NB4 (cell line): Measurements from ENCODE around the gene NCS1.
"Not testable (repeated sequence)": the region's sequence is repeated elsewhere in the genome, so short reads cannot be mapped to it uniquely, and the experiment has no call there.

Source experiments
- DNase-seq: peaks from one replicate; pipeline ENCODE4 v3.0.0; 2010; ENCODE audit warnings: low read depth
- H3K4me3 ChIP-seq: one replicate; pipeline ENCODE4 v1.5.1; 2011; ENCODE audit warnings: mild to moderate bottlenecking, low read depth, low read length, moderate library complexity
- MYC ChIP-seq: IDR thresholded peaks from 2 replicates; pipeline ENCODE4 v1.6.1; 2011; ENCODE audit warnings: low read depth, low read length
- POLR2A ChIP-seq: IDR thresholded peaks from 2 replicates; pipeline ENCODE4 v1.6.1; 2011; ENCODE audit warnings: mild to moderate bottlenecking; ENCODE audit not compliant: insufficient read length; ENCODE audit errors: extremely low read depth
- TF ChIP-seq, protein P1 (sequence below): IDR thresholded peaks from 2 replicates; pipeline ENCODE4 v1.6.1; 2011; ENCODE audit warnings: low read depth, low read length
- TF ChIP-seq, protein P2 (sequence below): IDR thresholded peaks from one replicate; pipeline ENCODE4 v1.5.1; 2012; ENCODE audit warnings: low read depth, low read length

Gene NCS1

GRCh38 chr9:130271473-130271872, 99.3 kb downstream of the NCS1 start:
- H3K4me3 ChIP-seq: no peak overlapping the region
- TF ChIP-seq, protein P1, sequence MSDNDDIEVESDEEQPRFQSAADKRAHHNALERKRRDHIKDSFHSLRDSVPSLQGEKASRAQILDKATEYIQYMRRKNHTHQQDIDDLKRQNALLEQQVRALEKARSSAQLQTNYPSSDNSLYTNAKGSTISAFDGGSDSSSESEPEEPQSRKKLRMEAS: no peak
- TF ChIP-seq, protein P2, sequence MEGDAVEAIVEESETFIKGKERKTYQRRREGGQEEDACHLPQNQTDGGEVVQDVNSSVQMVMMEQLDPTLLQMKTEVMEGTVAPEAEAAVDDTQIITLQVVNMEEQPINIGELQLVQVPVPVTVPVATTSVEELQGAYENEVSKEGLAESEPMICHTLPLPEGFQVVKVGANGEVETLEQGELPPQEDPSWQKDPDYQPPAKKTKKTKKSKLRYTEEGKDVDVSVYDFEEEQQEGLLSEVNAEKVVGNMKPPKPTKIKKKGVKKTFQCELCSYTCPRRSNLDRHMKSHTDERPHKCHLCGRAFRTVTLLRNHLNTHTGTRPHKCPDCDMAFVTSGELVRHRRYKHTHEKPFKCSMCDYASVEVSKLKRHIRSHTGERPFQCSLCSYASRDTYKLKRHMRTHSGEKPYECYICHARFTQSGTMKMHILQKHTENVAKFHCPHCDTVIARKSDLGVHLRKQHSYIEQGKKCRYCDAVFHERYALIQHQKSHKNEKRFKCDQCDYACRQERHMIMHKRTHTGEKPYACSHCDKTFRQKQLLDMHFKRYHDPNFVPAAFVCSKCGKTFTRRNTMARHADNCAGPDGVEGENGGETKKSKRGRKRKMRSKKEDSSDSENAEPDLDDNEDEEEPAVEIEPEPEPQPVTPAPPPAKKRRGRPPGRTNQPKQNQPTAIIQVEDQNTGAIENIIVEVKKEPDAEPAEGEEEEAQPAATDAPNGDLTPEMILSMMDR: no peak
- TF ChIP-seq POLR2A (no peak), MYC (no peak)
- no peak for DNase-seq

DNA sequence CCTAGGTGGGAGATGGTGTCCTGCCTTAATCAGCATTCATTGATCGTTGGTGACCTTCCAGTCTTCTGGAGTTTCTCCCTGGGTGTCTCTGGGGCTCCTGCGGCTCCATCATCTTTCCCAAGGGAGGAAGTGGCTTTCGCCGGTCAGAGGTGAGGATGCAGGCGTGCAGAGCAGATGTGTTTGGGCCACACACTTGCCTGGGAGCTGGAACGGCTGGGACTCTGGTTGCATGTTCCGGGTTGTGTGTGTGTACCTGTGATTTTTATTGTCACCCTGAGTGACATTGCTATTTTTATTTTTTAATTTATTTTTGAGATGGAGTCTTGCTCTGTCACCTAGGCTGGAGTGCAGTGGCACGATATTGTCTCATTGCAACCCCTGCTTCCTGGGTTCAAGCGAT, 103.0 kb downstream of the NCS1 start:
- no peak for DNase-seq
- H3K4me3 ChIP-seq: no peak overlapping the region
- TF ChIP-seq, protein P1: no peak
- no peak for TF ChIP-seq POLR2A
- TF ChIP-seq, protein P2: no peak
- no peak for TF ChIP-seq MYC

GRCh38 chr9:130276121-130276520, 103.9 kb downstream of the NCS1 start:
- H3K4me3 ChIP-seq: no peak overlapping the region
- no peak for DNase-seq
- TF ChIP-seq MYC (no peak), POLR2A (no peak)
- TF ChIP-seq, protein P2: no peak
- TF ChIP-seq, protein P1: no peak

GRCh38 chr9:130276955-130277354, 104.8 kb downstream of the NCS1 start:
- H3K4me3 ChIP-seq: no peak overlapping the region
- DNase-seq: no peak
- TF ChIP-seq, protein P1: no peak
- no peak for TF ChIP-seq POLR2A
- no peak for TF ChIP-seq MYC
- TF ChIP-seq, protein P2: no peak

DNA sequence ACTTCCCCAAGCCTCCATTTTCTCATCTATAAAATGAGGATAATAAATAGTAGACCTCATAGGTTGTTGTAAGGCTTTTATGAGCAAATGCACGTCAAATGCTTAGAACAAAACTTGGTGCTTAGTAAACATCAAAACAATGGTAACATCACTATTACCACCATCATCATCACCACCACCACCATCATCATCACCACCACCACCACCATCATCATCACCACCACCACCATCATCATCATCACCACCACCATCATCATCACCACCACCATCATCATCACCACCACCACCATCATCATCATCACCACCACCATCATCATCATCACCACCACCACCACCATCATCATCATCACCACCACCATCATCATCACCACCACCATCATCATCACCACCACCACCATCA, 105.3 kb downstream of the NCS1 start:
- H3K4me3 ChIP-seq, DNase-seq: not testable (repeated sequence)

GRCh38 chr9:130283539-130284248, 111.5 kb downstream of the NCS1 start:
- no peak for DNase-seq
- TF ChIP-seq POLR2A (no peak), MYC (no peak)
- TF ChIP-seq, protein P2: no peak
- TF ChIP-seq, protein P1: no peak
- H3K4me3 ChIP-seq: no peak overlapping the region
